ENCODE data around the gene FEV.
"Not testable (repeated sequence)": the region's sequence is repeated elsewhere in the genome, so short reads cannot be mapped to it uniquely, and the experiment has no call there.

The FEV gene

DNA sequence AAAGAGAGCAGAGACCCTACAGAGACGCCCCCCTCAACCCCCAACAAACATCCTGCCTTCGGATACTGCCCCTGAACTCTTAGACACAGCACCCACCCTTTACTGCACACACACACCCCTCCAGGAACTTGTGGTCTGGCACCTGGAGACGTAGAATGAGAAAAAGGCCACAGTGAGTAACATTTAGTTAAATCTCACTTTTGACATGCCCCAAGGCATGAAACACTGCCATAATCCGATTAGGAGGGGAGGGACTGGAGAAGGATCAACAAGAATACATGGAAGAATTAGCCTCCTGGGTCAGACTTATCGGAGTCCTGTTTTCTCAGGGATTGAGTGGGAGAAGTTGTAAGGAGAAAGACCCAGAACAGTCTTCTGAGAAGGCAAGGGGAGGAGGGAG lies 21.4 kb downstream of the FEV start:
- DNase-seq: peak; percentile 6

DNA sequence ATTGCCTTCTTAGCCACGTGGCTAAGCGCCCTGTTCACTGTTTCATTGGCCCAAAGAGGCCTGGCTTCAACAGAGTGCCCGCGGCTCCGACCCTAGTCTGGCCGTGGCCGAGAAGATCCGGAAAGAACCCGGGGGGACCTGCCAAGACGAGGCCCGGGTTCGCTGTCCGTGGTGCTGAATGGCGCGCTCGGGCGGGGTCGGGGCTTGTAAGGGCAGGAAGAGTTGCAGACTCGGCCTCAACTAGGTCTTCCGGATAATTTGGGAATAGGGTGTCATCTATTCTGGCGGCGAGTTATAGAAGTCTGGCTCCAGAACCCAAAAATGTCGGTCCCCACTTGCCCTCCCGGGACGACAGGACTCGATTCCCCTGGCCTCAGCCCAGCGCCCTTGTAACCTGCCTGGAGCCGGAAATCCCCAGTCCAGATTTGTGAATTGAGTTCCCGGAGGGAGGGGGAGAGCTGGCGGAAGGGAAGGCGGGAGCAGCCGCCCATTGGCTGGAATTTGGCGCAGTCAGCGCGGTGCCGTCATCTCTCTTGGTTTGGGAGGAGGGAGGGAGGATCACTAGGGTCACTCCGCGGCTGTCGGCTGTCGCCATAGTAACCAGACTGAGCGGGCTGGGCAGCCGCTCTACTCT lies 22.0 kb downstream of the FEV start:
- peak; percentile 81 for DNase-seq

DNA sequence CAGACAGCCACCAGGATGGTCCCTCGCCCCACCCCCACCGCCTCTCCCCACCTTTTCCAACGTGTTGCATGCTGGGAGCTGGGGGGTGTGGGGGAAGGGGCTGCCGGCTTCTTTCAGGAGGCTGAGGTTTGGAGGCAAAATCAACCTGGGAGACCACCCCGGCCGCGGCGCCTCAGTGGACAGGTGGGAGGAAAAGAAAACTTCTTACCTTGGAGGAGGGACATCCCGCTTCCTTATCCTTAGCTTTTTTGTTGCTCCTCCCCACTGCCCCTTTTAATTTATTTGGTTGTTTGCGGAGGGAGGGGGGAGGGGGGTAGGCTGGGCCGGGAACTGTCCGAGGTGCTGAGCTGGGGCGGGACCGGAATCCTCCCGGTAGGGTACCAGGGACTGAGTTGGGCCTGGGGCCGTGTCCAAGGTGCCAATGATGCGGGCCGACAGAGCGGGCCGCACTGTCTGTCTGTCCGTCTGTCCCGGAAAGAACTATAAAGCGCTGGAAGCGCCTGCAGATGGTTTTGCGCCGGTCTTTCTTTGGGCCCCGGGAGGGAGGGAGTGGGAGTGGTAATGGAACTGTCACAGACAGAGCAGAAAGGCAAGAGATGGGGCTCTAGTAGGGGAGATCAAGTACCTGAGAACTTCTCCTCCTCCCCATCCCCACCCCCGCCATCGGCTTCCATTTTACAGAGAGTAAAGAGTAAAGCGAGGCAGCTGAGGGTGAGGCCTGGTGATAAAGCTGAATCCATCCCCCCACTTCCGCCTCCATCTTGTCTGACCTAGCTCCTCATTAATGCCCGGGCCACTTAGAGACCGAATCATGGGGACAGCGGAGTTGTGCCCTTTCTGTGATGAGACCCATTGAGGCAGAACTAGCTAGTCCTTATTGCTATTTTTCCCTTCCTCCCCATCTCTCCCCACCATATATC lies 23.1 kb downstream of the FEV start:
- DNase-seq: peak; percentile 53

DNA sequence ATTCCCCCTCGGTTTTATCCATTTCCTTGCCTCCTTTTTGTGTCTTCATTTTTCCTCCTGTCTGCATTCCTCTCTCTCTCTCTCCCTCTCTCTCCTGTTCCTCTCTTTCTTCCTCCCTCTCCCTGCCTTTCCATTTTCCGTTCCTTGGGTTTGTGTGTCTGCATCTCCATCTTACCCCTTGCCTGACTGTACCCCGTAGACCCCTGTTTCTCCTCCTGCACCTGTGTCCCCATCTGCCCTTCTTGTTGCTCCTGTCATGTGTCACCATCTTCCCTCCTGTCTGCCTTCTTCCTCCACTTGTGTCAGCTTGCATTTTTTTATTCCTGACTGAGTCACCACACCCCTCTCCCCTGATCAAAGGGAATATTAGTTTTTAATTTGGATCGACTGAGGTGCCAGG lies 23.8 kb downstream of the FEV start:
- peak; percentile 18 for DNase-seq

DNA sequence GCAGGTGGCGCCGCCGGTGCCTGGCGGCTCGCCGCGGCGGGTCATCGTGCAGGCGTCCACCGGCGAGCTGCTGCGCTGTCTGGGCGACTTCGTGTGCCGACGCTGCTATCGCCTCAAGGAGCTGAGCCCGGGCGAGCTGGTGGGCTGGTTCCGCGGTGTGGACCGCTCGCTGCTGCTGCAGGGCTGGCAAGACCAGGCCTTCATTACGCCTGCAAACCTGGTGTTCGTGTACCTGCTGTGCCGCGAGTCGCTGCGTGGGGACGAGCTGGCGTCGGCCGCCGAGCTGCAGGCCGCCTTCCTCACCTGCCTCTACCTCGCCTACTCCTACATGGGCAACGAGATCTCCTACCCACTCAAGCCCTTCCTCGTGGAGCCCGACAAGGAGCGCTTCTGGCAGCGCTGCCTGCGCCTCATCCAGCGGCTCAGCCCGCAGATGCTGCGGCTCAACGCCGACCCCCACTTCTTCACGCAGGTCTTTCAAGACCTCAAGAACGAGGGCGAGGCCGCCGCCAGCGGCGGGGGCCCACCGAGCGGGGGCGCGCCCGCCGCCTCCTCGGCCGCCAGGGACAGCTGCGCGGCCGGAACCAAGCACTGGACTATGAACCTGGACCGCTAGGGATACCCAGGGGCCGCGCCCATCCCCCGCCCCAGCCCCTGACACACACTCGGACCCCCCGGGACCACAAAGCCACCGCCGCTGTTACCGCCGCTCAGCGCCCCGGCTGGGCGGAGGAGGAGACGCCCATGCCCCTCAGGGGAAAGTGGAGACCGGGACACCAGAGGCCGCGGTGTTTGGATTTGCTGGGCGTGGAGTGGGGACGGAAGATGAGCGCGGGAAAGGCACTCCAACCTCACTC lies 24.4 kb downstream of the FEV start:
- peak; percentile 20 for DNase-seq

DNA sequence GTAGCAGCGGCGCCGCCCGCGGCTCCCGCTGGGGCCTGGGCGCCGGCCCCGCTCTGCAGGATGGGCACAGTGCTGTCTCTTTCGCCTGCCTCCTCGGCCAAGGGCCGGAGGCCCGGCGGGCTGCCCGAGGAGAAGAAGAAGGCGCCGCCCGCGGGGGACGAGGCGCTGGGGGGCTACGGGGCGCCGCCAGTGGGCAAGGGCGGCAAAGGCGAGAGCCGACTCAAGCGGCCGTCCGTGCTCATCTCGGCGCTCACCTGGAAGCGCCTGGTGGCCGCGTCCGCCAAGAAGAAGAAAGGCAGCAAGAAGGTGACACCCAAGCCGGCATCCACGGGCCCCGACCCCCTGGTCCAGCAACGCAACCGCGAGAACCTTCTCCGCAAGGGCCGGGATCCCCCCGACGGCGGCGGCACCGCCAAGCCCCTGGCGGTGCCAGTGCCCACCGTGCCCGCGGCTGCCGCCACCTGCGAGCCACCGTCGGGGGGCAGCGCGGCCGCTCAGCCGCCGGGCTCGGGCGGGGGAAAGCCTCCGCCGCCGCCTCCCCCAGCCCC lies 25.1 kb downstream of the FEV start:
- peak; percentile 22 for DNase-seq

DNA sequence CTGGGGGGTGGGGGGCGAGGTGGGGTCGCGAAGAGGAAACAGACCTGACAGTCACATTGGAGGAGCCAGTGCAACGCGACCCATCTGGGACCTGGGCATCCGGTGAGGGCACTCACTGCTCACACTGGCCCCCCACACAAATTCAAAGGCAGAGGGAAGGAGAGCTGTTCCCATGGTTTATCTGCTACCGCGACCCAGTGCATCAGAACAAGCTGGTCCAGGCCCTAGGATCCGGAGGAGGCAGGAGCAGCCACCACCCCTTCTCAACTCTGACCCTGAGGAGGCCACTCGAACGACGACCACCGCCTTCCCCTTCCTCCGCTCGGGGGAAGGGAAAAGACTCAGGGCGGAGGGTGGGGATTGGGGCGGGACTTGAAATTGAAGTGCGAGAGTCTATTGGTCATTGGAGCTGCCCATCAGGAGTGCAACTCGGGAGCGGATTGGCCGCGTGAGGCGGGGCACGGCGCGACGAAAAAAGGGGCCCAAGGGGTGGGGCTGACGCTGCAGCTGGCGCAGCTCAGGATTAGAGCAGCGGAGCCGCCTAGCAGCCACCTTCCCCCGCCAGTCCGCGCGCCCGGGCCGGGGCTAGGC lies 25.7 kb downstream of the FEV start, which contains the start of gene CDK5R2:
Gene CDK5R2, plus strand, starts transcription at position 526 of the 591 bp plus-strand sequence. CDS start 155 bp downstream, outside the sequence.
- DNase-seq: peak; percentile 93

DNA sequence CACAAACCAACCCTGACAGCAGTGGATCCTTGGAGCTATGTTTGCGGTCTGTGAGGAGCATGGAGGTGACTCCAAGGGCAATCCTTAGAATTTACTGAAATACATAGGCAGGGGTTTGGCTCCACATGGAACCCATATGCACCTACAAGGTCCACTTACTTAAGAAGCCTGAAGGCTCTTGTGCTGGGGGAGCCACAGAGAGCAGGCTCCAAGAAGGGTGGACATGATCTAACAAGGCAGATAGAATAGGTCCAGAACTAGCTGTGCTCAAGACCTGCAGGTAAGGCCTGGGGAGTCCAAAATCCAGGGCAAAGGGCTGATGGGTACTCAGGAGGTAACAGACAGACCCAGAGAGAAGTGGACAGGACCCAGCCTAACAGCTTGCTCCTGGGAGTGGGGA lies 26.7 kb downstream of the FEV start:
- no peak for DNase-seq

DNA sequence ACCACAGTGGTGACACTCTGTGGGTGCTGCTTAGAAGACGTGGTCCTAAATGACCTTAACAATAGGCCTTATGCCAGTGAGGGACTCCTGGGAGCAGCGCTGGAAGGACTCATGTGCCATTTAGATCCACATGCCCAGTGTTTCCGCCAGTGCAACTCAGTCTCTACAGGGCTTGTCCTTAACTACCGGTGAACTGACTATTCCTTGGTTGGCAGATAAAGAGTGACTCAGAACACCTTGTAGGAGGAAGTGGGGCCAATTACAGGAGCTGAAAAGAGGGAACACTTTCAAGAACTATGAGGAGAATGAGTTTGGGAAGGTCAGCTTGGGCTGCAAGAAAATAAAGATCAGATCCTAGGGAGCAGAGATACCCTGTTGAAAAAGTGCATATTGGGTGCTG lies 27.3 kb downstream of the FEV start:
- no peak for DNase-seq

DNA sequence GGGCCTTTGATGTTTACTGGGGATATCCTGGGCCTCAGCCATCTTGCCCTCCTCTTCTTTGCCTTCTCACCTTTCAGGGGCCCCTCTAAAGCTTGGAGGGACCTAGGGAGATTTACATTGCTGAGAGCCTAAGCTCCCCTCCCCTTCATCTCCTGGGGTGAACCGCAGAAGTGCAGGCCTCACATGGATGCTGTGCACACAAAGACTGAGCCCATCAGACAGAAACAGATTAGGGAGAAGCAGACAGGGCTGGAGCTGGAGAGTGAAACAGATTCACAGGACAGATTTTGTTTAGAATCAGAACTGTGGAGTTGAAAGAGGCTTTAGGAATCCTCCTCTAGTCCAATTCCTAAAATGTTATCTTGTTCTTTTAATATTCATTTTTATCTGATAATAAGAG lies 28.9 kb downstream of the FEV start:
- DNase-seq: no peak

DNA sequence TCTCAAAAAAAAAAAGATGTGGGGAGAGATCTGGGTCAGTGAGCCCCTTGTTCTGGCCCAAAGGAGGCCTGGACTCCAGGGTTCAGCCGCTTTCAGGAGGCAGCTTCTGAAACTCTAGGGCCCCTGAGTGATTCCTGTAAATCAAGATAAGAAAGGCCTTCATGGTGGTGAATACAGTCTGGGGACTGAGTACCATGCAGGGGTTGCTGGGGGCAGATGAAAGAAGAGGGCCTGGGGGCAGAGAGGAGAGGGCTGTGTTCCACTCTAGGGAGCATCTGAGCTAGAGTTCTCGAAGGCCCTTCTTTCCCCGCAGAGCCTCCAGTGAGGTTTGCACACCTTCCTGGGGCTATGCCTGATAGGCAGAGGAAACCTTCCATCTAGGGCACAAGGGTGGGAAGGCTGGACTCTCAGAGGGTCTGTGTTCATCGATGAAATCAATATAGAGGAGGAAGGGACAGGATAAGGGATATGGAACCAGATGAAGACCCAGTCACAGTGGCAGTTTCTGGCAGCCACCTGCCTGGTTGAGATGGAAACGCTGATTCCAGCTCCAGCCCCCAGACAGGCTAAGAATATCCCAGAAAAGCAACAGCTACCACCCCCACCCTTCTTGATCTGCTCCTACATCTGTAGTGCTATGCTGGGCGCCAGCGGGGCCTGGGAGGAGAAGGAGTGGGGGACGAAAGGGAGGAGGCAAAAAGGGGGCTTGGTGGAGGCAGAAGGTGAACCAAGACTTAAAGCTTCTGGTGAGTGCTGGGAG lies 30.3 kb downstream of the FEV start:
- no peak for DNase-seq

DNA sequence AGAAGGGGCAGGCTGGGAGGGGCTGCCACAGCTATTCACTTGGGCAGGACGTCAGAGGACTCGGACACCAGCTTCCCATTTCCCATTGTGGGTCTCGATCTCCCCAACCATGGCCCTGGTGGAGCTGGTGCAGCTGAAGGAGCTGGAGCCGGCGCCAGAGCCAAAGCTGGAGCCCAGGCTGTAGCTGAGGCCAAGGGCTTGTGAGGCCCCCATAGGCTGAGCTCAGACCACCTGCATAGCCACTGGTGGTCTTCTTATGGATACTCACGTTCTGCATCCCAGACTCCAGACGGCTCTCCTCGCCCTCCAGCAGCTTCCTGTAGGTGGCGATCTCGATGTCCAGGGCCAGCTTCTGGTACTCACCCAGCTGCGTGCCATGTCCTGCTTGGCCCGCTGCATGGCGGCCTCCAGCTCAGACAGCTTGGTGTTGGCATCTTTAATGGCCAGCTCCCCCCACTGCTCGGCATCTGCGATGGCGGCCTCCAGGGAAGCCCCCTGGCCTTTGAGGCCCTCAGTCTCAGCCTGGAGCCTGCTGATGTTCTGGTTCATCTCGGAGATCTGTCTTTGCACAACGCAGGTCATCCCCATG lies 31.5 kb downstream of the FEV start:
- no peak for DNase-seq

DNA sequence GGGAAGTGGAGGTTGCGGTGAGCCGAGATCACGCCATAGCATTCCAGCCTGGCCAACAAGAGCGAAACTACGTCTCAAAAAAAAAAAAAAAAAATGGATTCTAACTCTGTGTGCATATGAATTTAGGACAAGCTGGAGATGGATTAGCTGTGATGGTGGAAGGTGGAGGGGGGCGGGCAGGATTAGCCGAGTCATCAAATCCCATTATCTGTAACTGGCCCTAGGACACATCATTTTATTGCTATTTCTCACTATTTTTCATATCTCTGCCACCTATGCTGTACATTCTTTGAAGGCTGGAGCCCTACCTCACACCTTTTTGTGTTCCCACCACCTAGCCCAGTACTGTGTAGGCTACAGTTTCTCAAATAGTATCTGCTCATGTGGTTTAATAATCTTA lies 32.8 kb downstream of the FEV start:
- DNase-seq: no peak

DNA sequence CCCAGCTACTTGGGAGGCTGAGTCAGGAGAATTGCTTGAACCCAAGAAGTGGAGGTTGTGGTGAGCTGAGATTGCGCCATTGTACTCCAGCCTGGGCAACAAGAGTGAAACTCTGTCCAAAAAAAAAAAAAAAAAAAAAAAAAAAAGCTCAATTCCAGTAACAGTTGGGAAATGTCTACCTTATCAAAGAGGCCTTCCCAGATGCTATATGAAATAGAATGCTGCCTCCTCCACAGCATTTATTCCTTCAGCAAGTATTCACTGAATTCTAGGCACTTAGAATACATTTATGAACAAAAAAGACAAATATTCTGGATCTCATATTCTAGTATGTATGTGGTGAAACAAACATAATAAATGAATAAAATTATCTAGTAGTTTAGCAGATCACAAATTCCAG lies 38.4 kb downstream of the FEV start:
- no peak for DNase-seq

DNA sequence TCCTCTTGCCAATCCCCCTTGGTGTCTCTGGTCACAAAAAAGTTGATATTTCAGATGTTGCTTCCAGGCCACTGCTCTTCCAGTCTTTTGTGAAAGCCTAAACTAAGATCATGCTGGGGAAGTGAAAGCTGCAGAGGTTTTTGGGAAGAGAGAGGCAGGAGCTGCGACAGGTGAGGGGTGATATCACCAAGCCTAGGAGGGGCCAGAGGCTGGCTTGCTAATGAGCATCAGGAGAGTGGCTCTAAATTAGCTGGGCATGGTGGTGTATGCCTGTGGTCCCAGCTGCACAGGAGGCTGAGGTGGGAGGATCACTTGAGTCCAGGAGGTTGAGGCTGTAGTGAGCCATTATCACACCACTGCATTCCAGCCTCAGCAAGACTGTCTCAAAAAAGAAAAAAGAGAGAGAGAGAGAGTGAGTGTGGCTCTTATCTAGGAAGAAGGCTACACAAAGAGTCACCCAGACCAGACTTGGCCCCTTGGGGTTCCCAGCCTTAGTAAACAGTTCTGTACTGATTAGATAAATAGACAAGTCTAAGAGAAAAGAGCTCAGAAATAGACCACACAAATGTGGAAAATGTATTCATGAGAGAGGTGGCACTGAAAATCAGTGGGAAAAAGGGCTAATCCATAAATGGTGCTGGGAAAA lies 40.1 kb downstream of the FEV start:
- DNase-seq: no peak

DNA sequence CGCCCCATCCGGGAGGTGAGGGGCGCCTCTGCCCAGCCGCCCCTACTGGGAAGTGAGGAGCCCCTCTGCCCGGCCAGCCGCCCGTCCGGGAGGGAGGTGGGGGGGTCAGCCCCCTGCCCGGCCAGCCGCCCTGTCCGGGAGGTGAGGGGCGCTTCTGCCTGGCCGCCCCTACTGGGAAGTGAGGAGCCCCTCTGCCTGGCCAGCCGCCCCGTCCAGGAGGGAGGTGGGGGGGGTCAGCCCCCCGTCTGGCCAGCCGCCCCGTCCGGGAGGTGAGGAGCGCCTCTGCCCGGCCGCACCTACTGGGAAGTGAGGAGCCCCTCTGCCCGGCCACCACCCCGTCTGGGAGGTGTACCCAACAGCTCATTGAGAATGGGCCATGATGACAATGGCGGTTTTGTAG lies 53.2 kb downstream of the FEV start:
- DNase-seq: not testable (repeated sequence)
